Endothelial cell of hepatic sinusoid (primary cell): ENCODE results near the gene CELSR3.

Source experiments
- in situ Hi-C: cut with HindIII; loops from 2 replicates; pipeline ENCODE4 v1.10.0; 2017; ENCODE audit warnings: low sequenced_read_pairs

The CELSR3 gene

GRCh38 chr3:48662753-48663488, at the start of gene CELSR3:
Gene CELSR3 (minus strand): TSS chr3:48662886. CDS start chr3:48662634, 252 bp downstream.
- in situ Hi-C loops = no loop called here

- in situ Hi-C loops = no loop called here
Observed at GRCh38 chr3:48711727-48712126, 49.0 kb upstream of the CELSR3 start.

DNA sequence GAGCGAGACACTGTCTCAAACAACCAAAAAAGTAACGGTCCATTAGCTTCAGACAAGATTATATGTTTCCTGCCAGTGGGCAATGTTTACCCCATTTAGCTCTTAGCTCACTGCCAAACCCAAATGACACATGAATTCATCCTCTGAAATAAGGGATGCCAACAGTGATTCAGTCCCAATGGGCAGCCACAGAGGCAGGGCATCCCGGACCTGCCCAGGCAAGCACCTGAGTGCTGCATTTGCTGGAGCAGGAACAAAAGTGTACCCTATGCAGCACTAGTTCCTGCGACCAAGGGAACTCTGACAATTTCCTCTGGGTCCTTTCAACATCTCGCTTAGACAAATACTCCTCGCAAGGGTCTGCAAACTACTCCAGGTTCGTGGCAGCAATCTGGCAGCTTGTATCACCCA, 46.4 kb upstream of the CELSR3 start:
- in situ Hi-C loops = no loop called here

DNA sequence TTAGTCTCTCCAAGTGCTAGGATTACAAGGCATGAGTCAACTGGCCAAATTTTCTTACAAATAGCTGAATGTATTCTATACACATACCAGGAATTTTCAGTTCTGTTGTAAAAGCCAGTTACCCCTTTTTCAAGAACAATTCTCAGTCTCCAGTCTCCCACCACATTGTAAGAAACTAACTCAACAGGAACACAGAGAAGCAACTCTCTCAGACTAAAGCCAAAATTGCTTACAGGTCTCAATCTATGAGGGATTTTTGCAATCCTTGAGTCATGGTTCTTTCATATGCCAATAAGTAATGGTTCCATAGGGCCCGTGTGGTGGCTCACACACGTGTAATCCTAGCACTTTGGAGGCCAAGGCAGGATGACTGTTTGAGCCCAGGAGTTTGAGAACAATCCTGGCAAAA, 45.8 kb upstream of the CELSR3 start:
- in situ Hi-C loops = no loop called here

DNA sequence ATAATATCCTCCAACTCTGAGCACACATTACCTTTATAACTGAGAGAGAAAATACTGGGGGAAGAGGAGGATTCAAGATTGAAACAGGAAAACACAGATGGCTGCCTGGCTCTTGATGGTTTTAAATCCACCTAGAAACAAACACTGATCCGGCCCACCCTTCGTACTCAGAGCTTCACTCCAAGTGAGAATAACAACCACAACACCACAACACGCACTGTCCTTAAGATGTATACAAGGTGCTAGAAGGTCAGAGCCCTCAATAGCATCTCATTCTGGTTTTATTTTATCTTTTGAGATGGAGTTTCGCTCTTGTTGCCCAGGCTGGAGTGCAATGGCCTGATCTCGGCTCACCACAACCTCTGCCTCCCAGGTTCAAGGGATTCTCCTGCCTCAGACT, 44.5 kb upstream of the CELSR3 start:
- in situ Hi-C loops = no loop called here

- in situ Hi-C loops = no loop called here
Observed at GRCh38 chr3:48702320-48702920, 39.7 kb upstream of the CELSR3 start.

GRCh38 chr3:48700731-48701405, 38.2 kb upstream of the CELSR3 start:
- in situ Hi-C loops = no loop called here

DNA sequence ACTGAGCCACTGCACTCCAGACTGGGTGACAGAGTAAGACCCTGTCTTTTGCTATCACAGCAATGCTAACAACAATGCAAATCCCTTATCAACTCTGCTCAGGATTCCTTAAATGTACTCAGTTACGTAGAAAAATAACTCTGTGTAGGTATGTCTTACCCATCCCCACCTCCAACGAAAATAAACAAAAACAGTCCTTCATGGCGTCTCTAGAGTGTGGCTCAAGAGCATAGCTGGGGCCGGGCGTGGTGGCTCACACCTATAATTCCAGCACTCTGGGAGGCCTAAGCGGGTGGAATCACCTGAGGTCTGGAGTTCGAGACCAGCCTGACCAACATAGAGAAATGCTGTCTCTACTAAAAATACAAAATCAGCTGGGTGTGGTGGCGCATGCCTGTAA, 36.2 kb upstream of the CELSR3 start:
- in situ Hi-C loops = no loop called here

DNA sequence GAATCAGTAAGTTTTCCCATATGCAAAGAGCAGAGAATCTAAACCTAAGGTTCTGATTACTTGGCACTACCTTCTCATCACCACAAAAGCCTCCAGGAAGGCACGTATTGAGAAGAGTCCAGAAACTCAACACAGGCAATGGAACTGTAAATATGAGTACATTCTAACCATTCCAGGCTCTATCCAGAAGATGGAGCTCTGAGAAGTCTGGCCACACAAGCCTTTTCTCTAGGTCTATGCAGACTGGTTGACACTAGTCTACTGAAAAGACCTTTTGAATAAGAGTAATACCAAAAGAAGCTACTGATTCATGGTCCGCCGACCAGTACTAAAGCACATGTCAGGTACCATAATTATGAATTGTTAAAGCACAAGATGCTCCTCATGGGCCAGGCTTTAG, 35.3 kb upstream of the CELSR3 start:
- in situ Hi-C loops = no loop called here

DNA sequence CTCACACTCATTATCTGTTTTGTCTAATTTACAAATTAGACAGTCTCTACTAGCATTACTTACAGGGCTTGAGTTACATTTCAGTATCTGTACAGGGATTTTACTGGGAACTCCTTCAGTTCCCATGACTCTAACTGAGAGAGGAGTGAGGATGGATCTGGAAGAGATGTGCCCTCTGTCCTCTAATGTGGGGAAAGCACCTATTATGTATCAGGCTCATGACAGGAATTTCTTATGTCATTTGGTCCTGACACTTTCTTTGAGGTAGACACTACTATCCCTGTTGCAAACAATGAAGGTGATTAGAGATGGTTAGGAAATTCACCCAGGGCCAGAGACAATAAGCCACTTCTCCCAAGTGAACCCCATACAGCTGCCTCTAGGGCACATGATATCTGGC, 33.9 kb upstream of the CELSR3 start:
- in situ Hi-C loops = no loop called here

DNA sequence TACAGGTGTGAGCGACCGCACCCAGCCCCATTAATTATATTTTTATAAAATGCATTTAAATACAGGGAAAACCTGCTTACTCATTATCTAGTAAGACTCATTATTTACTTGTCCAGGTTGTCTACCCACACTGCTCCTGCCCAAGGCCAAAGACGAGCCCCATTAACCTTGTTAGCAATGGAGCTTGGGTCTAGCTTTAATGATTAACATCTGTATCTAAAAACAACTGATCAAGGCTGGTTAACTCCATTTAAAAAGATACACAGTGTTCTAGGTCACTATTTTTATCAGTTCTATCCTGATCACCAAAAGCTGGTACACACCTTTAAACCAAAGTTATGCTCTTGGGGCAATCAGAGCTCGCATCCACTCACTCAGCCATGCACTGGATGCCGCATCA, 33.5 kb upstream of the CELSR3 start:
- in situ Hi-C loops = no loop called here

DNA sequence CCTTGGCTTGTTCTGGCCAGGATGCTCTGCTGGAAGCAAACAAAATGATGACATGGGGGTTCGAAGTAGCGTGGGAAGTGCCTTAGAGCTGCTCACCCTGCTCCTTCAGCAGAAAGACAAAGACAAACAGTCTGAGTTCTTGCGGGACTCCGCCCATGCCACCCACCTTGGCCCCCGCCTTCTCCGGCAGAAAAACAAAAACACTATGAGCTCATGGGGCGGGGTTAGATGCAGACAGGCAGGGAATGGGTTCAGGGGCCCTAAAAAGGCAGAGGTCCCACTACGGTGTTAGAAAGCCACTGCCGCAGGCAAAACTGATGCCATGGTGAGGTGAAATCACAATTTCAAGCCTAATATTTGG, 32.7 kb upstream of the CELSR3 start:
- in situ Hi-C loops = no loop called here

GRCh38 chr3:48694610-48695392, 32.1 kb upstream of the CELSR3 start:
- in situ Hi-C loops = no loop called here

GRCh38 chr3:48693826-48694225, 31.1 kb upstream of the CELSR3 start:
- in situ Hi-C loops = no loop called here

DNA sequence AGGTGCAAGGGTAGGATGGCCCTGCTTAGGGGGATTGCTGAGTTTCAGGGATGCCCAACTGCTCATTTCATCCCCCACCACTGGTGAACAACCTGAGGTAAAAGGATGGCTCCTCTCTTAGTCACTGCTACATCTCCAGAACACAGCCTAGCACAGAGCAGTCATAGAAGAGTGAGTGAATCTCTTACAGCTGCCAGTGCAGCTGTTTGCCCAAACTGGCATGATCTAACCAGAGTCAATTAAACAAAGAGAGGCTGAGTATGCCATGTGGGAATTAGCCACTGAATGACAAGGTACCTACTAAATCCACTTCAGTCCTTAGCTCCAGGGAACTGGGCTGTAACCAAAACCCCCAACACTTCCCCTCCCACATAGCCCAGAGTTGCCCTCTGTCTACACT, 29.9 kb upstream of the CELSR3 start:
- in situ Hi-C loops = no loop called here

DNA sequence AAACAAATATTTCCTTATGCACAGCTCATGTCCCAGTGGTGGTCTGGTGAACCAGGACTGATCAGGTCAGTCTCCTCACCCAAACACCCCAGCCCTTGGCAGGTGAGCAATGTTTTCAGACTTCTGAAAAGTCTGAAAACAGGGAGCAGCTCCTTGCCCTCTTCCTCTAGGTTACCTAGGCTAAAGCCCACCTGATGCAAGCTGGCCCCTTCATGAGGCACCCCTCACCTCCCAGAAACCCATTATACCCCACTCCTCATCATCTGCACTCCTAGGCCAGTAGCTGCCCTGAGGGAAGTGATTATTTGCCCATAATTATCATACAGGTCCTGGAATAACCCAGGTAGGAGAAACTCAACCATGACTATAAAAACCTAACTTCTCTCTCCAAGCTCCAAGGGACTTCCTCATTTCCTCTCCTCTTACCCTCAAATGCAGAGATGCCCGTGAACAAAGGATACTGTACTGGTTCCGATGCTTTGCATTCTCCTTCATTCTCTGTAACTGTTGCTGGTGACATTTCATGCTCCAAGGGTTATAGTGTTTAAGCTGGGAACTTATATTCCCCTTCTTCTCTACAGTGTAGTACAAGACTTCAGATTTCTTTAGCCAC, 28.3 kb upstream of the CELSR3 start:
- in situ Hi-C loops = no loop called here

GRCh38 chr3:48689384-48689783, 26.7 kb upstream of the CELSR3 start:
- in situ Hi-C loops = no loop called here

- in situ Hi-C loops = no loop called here
Observed at GRCh38 chr3:48688737-48689075, 26.0 kb upstream of the CELSR3 start.

GRCh38 chr3:48688032-48688736, 25.5 kb upstream of the CELSR3 start:
- in situ Hi-C loops = no loop called here

DNA sequence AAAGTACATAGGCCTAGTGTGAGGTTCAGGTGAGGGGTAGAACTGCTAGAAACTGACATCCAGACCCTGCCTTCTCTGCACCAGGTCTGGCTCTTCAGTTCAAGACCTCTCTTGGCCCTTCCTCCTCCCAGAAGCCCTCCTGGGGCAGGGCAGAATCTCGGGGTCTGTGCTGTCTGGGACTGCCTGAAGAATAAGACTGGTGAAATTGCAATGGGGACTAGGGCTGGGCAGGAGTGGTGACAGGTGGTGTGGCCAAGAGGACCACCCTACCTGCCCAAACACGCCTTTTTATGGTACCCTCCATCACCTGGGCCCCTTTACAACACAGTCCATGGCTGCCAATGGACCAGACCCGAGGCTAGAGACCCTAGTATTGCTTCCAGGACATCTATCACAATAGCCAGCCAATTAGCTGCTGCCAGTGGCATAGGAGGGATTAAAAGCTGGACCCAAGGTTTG, 24.6 kb upstream of the CELSR3 start:
- in situ Hi-C loops = no loop called here
